Measurements from ENCODE around the gene CSKMT. TPM values are rescaled to one million over a fixed set of nuclear protein-coding genes. Genes with fewer than 3 reads are reported as not detected.
"Not testable (repeated sequence)": the region's sequence is repeated elsewhere in the genome, so short reads cannot be mapped to it uniquely, and the experiment has no call there.

Gene CSKMT
- total RNA-seq, 1 donor from 2014 or later, result 3.1 TPM

DNA sequence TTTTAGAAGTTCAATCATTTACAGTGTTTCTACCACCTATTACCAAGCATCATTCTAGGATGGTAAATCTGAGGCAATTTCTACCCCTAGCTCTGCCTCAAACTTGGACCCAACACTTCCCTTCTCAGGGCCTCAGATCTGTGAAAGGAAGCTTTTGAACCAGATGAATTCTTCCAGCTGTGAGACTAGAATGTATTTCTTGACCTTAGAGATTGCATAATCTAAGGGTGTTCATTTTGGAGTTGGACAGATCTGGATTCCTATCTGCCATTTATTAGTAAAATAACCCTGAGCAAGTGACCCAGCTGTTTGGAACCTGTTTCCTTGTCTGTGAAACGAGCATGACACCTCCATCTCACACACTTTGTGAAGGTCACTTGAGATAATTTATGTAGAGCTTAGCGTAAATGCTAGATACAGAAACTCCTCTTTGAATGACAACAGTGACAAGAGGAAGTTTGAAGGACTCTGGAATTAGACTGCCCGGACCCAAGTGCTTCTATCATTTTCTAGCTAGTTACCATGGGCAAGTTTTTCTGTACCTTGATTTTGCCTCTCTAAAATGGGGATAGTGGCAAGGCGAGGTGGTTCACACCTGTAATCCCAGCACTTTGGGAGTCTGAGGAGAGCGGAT lies 8.2 kb upstream of the CSKMT start:
- DNase-seq (ENCODE audit: low spot score), result no peak

DNA sequence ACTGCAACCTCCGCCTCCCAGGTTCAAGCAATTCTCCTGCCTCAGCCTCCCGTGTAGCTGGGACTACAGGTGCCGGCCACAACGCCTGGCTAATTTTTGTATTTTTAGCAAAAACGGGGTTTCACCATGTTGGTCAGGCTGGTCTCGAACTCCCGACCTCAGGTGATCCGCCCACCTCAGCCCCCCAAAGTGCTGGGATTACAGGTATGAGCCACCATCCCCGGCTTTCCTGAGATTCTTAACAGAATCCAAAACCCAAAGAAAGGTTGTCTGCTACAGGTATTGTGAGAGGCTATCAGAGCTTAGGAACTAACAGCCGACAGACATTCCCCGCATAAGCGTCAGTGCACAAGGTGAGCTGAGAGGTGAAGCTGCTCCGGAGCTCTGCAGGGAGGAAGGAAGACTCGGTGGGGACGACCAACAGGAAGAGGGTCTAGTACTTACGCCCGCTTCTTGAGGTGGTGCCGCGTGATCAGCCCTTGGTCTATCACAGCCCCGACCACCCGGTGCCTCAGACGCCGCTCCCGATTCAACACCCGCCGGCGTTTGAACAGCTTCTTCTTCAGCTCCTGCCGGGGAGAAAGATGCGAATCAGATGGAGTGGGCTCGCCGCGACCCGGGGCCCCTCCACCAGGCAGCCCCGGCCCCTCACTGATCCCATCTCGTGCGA lies 572 bp upstream of the CSKMT start:
- no peak for DNase-seq (ENCODE audit: low spot score)

DNA sequence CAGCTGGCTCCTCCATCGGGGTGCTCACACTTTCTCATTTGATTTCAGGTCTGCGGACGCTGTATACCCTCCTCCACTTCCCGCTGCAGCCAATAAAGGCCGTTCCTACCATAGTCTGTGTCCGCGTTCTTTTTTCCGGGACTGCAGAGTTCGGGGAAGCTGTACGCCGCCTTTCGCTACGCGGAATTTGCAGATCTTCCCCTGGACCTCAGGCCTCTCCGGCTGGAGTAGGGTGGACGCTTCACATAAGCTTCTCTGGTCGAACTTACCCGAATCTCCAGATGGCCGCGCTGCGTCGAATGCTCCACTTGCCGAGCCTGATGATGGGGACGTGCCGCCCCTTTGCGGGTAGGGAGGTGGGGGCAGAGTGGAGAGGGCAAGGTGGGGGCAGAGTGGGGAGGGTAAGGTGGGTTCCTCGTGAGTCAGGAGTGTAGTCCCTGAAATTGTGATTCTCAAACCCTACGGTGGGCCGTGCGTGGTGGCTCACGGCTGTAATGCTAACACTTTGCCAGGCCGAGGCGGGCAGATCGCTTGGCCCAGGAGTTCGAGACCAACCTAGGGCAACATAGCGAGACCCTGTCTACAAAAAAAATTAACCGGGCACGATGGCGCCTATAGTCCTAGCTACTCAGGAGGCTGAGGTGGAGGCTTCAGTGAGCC lies 617 bp downstream of the CSKMT start:
- peak; percentile 74 for DNase-seq (ENCODE audit: low spot score)

DNA sequence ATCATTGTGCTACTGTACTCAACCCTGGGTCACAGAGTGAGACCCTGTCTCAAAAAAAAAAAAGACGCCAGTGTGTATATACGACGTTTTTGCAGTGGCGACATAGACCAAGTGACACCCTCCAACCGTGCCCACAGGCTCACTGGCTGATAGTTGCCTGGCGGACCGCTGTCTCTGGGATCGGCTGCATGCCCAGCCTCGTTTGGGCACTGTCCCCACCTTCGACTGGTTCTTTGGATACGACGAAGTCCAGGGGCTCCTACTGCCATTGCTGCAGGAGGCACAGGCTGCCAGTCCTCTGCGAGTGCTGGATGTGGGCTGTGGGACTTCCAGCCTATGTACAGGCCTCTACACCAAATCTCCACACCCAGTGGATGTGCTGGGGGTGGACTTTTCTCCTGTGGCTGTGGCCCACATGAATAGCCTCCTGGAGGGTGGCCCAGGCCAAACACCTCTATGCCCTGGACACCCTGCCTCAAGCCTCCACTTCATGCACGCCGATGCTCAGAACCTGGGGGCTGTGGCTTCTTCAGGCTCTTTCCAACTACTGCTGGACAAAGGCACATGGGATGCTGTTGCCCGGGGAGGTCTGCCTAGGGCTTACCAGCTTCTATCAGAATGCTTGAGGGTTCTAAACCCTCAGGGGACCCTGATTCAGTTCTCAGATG lies 1.3 kb downstream of the CSKMT start:
- no peak for DNase-seq (ENCODE audit: low spot score)

DNA sequence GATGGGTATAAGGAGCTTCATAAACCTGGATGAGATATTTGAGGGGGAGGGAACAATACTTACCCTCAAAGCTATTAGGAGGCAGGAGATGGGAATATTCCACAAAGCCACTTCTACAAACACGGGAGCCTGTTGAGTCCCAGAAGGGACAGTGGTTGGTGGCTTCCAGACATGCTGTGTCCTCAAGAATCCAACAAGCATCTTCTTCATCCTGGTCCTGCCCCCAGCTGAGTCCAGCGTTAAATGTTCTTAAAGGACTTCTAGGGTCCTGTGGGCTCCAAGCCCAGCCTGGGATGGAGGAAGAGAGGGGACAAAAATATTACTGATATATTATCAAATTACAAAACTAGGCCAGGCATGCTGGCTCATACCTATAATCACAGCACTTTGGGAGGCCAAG lies 2.3 kb downstream of the CSKMT start:
- DNase-seq (ENCODE audit: low spot score), result no peak

DNA sequence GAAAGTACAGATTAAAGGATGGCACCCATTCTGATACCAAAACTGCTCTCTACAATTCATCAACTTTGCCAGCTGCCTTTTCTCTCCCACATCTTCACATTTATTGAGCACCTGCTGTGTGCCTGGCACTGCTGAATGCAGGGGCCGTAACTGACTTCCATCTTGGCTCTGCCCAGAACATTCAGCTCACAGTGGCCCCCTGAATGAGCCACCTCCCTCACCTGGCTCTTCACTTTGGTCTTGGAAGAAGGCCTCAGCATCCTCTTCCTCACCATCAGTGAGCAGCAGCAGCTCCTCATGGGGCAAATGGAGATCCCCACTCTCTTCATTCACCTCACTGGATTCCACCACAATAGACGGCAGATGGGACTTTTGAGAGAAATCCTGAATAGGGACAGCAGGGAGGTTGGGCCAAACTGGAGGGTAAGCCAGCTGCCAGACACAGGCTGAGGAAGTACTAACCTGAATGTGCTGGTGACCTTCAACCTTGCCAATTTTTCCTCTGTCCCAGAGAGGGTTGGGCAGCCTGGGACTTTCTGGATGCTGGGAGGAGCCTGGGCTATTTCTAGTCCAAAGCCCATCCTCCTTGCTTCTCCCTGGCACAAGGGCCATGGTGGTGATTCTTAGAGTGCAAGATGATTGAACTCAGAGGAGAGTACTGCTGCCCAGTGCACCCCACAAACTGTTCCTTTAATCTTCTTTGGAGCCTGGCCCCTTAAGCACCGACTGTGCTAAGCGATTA lies 4.5 kb downstream of the CSKMT start:
- no peak for DNase-seq (ENCODE audit: low spot score)

DNA sequence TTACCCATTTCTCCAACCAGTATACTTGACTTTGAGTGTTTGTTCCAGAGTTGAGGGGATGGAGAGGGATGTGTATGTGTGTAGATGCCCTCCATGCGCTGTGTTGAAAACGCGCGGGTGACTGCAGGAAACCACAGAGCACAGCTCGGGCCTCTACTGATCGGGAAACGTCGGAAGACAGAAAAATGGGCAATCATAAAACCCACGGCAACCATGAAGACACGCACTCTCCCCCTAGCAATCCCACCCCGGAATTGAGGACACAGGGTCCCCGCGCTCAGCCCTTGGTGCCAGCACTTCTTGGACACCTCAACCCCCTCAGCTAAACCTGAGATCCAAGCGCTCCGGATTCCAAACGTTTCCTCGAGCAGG lies 6.1 kb downstream of the CSKMT start:
- no peak for DNase-seq (ENCODE audit: low spot score)

DNA sequence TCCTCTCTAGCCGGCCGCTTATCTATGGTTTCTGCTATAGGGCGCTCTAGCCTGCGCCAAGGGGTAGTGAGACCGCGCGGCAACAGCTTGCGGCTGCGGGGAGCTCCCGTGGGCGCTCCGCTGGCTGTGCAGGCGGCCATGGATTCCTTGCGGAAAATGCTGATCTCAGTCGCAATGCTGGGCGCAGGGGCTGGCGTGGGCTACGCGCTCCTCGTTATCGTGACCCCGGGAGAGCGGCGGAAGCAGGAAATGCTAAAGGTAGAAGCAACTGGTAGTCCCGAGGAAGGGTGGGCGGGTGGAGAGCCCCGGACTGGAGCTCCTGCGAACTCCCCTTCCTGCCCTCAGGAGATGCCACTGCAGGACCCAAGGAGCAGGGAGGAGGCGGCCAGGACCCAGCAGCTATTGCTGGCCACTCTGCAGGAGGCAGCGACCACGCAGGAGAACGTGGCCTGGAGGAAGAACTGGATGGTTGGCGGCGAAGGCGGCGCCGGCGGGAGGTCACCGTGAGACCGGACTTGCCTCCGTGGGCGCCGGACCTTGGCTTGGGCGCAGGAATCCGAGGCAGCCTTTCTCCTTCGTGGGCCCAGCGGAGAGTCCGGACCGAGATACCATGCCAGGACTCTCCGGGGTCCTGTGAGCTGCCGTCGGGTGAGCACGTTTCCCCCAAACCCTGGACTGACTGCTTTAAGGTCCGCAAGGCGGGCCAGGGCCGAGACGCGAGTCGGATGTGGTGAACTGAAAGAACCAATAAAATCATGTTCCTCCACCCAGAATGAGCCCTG lies 6.7 kb downstream of the CSKMT start, which contains the start of the genes LBHD1 and UQCC3:
Gene LBHD1, minus strand, starts transcription at position 660 of the 782 bp plus-strand sequence. CDS start 2,236 bp downstream, outside the sequence.
Gene UQCC3, plus strand, starts transcription at position 66 of the 782 bp plus-strand sequence. Its CDS starts 73 bp downstream, at position 139.
- DNase-seq (ENCODE audit: low spot score), result peak; percentile 88

DNA sequence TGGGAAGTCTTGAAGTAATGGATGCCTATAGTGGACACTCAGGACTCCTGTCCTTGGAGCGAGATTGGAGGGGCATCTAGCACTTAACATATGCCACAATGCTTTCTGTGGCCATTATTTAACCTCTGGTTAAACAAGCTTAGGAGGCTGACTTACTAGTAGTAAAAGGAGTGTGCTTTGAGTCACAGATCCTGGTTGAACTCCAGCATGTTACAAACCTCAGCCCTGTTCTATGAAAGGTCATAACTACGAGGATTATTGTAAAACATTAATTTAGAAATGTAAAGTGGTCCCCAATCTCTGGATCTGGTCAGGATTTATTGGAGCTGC lies 8.0 kb downstream of the CSKMT start:
- no peak for DNase-seq (ENCODE audit: low spot score)

DNA sequence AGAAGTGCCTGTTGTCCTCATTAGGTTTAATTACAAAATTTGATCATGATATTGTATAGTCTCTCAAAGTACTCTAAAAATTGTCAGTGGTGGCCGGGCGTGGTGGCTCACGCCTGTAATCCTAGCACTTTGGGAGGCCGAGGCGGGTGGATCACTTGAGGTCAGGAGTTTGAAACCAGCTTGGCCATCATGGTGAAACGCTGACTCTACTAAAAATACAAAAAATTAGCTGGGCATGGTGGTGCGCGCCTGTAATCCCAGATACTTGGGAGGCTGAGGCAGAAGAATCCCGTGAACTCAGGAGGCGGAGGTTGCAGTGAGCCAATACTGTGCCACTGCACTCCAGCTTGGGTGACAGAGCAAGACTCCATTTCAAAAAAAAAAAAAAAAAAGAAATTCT lies 10.3 kb downstream of the CSKMT start:
- not testable (repeated sequence) for DNase-seq (ENCODE audit: low spot score)

DNA sequence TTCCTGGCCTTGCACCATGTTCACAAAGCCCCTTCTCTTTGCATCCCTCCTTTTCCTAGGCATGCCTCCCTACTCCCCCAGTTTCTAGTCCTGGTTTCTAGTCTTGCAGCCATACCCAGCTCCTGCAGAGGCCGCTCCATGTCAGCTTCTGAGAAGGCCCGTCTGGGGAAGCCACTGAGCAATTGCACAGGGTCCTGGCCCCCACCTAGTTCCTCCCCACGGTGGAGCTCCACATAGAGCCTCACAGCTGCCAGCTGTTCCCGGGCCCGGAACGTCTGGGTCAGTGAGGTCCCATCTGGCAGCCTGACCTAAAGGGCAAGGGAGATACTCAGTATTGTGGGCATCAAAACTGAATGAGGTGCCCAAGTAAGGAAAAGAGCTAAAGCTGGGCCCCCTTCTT lies 11.6 kb downstream of the CSKMT start:
- DNase-seq (ENCODE audit: low spot score), result no peak

DNA sequence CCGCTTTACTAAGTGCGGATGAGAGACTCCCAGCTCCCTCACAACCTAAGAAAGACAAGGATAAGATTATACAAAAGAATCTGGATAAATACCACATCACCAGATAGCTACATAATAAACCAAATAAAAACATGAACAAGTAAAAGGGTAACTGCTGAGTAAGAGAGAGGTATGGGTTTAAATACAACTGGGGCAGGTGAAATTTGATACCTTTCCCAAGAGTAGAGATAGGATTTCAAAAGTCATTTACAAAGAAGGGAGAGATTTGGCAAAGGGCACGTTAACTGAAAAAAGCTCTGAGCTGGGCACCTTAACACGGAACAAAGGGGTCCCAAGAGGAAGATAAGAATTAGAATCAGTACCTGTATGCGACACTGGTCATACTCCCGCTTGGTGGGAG lies 12.0 kb downstream of the CSKMT start:
- DNase-seq (ENCODE audit: low spot score), result no peak

DNA sequence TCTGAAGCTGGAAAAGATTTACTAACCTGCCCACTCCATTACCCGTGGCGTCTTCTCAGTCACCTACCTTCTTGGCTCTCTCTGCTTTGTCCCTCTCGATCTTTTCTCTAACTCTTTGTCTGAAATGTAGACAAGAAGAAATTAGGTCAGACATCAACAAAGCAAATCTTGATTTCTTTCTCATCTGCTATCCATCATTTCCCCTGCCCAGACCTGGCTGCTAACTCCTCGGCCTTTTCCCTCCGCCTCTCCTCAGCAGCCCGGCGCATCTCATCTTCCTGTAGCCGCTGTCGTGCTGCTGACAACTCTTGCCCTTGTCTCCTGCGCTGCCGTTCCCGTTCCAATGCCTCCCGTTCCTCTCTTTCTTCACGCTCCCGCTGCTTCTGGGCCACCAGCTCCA lies 12.6 kb downstream of the CSKMT start:
- no peak for DNase-seq (ENCODE audit: low spot score)

DNA sequence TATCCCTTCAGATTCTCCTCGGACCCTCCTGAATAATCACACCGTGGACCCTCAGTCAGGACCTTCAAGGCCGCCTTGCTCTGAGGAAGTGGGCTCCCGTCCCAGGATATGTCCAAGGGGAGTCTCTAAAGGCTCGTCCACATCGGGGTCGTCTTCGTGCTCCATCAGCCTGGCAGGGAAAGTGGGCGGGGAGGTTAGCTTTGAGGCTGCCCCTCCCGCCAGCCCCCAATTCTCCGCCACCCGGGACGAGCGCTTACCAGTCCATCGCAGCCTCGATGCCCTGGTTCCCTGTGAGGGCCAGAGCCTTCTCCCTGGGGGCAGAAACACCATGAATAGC lies 13.3 kb downstream of the CSKMT start:
- no peak for DNase-seq (ENCODE audit: low spot score)

DNA sequence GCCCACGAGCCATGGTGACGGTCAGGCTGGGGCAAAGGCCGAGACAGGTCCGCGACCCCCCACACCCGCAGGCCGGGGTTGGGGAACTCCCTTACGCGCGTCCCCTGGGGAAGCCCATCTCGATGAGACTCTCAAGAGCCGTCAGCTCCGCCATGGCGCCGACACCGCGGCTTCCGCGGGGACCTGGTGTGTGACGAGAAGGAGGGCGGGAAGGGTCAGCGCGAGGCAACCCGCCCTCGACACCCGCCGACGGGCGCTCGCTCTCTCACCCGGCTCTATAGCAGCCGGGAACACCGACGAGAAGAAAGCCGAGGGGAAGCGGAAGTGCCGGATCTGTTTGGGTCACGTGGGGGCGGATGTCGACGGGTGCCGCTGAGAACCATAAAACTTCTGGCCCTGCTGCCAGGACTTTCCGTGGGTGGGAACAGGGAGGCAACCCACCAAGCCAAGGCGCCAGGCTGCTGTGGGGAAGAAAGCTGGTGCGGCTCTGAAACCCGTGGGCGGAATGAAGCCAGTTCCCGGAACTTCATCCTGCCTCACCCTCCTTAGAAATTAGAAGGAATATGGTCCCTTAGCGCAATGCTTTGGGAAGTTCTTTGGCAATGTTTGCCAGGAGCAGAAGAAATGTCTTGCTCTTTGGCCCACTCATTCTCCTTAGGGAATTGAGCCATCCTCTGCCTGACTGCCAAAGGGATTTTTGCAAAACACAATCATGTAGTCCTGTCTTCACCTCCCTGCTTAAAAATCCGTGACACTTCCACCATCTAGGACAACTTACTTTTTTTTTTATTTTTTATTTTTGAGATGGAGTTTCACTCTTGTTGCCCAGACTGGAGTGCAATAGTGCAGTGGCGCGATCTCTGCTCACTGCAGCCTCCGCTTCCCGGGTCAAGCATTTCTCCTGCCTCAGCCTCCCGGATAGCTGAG lies 13.9 kb downstream of the CSKMT start, which contains the start of gene UBXN1:
Gene UBXN1, minus strand, starts transcription at position 304 of the 927 bp plus-strand sequence. Its CDS starts 150 bp downstream, at position 154.
- peak; percentile 93 for DNase-seq (ENCODE audit: low spot score)

DNA sequence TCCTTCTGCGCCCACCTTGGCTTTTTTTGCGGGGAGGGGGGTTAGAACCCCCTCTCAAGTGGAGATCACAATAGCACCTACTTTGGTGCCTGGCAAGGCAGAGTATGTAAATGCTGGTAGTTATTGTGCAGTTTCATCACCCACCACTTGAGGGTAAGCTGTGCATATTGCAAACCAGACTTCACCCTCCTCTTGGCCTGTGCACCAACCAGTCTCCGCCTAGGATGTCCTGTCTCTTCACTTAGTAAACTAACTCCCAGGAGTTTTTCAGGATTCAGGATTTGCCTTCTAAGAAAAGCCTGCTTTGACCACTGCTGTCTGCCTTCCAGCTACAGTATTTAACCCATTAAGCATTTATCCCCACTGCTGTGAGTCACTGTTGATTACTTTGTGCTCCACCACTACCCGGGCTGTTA lies 15.7 kb downstream of the CSKMT start:
- DNase-seq (ENCODE audit: low spot score), result peak; percentile 82

DNA sequence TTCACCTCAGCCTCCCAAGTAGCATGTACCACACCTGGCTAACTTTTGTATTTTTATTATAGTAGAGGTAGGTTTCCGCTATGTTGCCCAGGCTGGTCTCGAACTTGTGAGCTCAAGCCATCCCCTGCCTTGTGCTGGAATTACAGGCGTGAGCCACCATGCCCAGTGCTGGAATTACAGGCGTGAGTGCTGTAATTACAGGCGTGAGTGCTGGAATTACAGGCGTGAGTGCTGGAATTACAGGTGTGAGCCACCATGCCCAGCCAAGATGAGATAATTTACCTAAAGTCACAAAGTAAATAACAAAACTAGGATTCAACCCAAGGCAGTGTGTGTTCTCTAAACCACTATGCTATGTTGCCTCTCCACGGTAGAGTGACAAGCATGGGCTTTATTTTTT lies 17.4 kb downstream of the CSKMT start:
- no peak for DNase-seq (ENCODE audit: low spot score)

DNA sequence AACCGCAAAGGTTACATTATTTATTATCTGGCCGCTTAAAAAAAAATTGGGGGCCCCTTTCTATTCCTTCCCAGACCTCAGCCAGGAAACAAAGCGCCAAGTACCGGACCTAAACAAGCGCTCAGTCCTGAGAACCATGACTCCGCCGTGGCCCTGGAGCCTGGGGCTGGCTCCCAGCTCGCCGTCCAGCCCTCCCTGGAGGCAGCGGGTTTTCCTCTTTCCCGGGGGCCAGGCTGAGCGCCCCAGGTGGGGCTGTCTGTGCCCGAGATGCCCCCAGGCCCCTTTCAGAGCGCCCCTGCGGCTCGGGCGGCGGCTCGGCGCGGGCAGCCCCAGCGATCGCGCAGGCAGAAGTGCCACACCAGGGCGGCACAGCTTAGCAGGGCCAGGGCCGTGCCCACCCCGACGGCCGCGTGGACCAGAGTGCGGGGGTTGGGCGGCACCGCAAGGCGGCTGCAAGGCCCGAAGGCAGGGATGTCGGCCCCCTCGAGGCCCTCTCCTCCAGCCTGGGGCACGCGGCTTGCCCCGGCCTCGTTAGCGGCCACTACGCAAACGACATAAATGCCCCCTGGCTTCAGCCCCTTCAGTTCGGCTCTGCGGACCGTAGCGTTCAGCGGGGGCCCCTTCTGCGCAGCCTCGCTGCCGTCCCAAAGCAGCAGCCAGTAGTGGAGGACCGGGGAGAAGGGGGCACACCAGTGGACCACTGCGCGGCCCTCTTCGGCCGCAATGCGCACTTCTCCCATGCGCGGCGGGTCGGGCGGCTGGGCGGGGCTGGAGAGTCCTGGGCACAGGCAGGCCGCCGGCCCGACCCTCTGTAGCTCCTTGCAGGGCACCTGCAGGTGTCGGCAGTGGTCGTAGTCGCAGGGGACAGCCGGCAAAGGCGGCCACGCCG lies 22.6 kb downstream of the CSKMT start:
- DNase-seq (ENCODE audit: low spot score), result no peak

DNA sequence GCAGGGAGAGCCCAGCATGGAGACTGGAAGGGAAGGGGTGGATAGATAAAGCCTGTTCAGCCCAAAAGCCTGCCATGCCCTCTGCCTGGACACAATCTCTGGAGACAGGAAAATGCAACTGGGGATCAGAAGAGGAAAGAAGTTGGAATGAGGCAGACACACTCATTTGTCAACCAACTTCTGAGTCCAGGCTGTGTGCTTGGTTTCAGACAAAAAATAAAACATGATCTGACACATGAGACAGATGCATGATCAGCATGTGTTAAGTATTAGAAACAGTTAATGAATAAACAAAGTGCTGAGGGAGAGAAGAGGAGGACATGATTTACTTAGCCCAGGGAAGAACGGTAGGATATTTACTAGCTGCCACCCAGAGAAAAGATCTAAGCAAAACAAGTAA lies 23.4 kb downstream of the CSKMT start:
- peak; percentile 49 for DNase-seq (ENCODE audit: low spot score)

Measured in umbilical cord (tissue), 2 donors.